Osteocyte (in vitro differentiated cells): ENCODE measurements around the gene SCGB1C2. TPM values are rescaled to one million over a fixed set of nuclear protein-coding genes. Genes with fewer than 3 reads are reported as not detected.

Source experiments
- DNase-seq: peaks from one replicate; pipeline ENCODE4 v3.0.0; 2021; ENCODE audit warnings: mixed read lengths; ENCODE audit not compliant: unreplicated experiment; ENCODE audit errors: extremely low spot score
- H3K27ac Mint-ChIP-seq: one replicate; pipeline ENCODE4 v1.8.0; 2021; ENCODE audit warnings: mild to moderate bottlenecking, mixed read lengths; ENCODE audit not compliant: unreplicated experiment
- H3K27me3 Mint-ChIP-seq: one replicate; pipeline ENCODE4 v1.8.0; 2021; ENCODE audit warnings: mixed read lengths; ENCODE audit not compliant: unreplicated experiment
- H3K36me3 Mint-ChIP-seq: one replicate; pipeline ENCODE4 v1.8.0; 2021; ENCODE audit warnings: mixed read lengths; ENCODE audit not compliant: unreplicated experiment
- H3K4me1 Mint-ChIP-seq: one replicate; pipeline ENCODE4 v1.8.0; 2021; ENCODE audit warnings: mixed read lengths; ENCODE audit not compliant: unreplicated experiment
- H3K4me3 Mint-ChIP-seq: one replicate; pipeline ENCODE4 v1.8.0; 2021; ENCODE audit warnings: mild to moderate bottlenecking, moderate library complexity, mixed read lengths; ENCODE audit not compliant: unreplicated experiment
- H3K9me3 Mint-ChIP-seq: one replicate; pipeline ENCODE4 v1.8.0; 2021; ENCODE audit warnings: mixed read lengths; ENCODE audit not compliant: unreplicated experiment
- CTCF ChIP-seq: fragments of 200-600 bp; sonication (generic); IDR thresholded peaks from 2 replicates; pipeline ENCODE4 v1.5.0; 2021; ENCODE audit warnings: antibody characterized with exemption, mild to moderate bottlenecking, moderate library complexity
- total RNA-seq: library from RNA; stranded (reverse); gene quantifications from 2 replicates; pipeline ENCODE4 v1.2.1, GENCODE V29; 2021

Gene SCGB1C2
- total RNA-seq, 1 donor from 2014 or later = not detected

GRCh38 chr17:170130-170670 is 32.8 kb downstream of the SCGB1C2 start:
- Mint-ChIP-seq H3K4me3 (no peak overlapping the region), H3K4me1 (no peaks in the 10 kb centered on the region), H3K27me3 (peaks cover 11% of the 10 kb centered on the region), H3K36me3 (no peaks in the 10 kb centered on the region), H3K27ac (no peak overlapping the region), H3K9me3 (no peaks in the 10 kb centered on the region)
- DNase-seq = no peak
- TF ChIP-seq CTCF = no peak

DNA sequence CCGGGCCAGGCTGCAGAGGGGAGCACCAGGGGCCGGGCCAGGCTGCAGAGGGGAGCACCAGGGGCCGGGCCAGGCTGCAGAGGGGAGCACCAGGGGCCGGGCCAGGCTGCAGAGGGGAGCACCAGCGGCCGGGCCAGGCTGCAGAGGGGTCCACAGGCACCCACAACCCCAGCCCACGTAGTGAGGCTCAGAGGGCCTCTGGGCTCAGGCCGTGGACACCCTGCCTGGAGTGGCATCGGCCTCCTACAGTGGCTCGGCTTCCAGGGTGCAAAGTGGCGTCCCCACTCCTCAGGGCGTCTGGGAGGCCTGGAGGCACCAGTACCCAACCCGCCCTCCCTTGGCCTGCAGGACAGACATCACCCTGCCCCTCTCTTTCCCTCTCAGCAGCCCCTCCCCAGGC is 34.5 kb downstream of the SCGB1C2 start:
- Mint-ChIP-seq H3K36me3 (no peaks in the 10 kb centered on the region), H3K9me3 (no peaks in the 10 kb centered on the region), H3K4me1 (no peaks in the 10 kb centered on the region), H3K4me3 (no peak overlapping the region), H3K27me3 (peaks cover 11% of the 10 kb centered on the region), H3K27ac (no peak overlapping the region)
- DNase-seq = no peak
- no peak for TF ChIP-seq CTCF

- no peaks in the 10 kb centered on the region for H3K36me3 Mint-ChIP-seq
- no peaks in the 10 kb centered on the region for H3K9me3 Mint-ChIP-seq
- DNase-seq = no peak
- no peak overlapping the region for H3K27ac Mint-ChIP-seq
- H3K4me3 Mint-ChIP-seq = no peak overlapping the region
- H3K27me3 Mint-ChIP-seq = peaks cover 14% of the 10 kb centered on the region
- TF ChIP-seq CTCF = no peak
- H3K4me1 Mint-ChIP-seq = no peaks in the 10 kb centered on the region
Observed at GRCh38 chr17:172401-172800, 35.0 kb downstream of the SCGB1C2 start.

- H3K27me3 Mint-ChIP-seq = peaks cover 23% of the 10 kb centered on the region
- no peaks in the 10 kb centered on the region for H3K9me3 Mint-ChIP-seq
- no peaks in the 10 kb centered on the region for H3K4me1 Mint-ChIP-seq
- no peak overlapping the region for H3K4me3 Mint-ChIP-seq
- no peak overlapping the region for H3K27ac Mint-ChIP-seq
- DNase-seq = no peak
- no peak for TF ChIP-seq CTCF
- no peaks in the 10 kb centered on the region for H3K36me3 Mint-ChIP-seq
Observed at GRCh38 chr17:173166-173911, 36.0 kb downstream of the SCGB1C2 start.

DNA sequence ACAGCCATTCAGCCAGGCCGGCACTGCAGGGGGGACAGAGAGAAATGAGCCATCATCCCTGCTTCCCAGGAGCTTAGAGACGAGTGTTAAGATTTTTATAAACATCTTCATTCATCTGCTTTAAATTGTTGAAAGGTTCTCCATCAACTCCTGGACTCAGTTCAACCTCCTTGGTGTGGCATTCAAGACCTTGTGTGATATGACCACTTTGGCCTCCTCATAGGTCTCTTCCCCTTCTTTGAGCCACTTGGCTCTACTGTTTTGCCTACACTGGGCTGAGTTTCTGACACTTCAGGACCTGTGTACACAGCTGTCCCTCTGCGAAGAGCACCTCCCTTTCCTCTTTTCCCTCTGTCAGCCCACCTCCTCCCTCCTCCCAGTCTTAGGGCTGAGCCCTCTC is 39.8 kb downstream of the SCGB1C2 start:
- H3K9me3 Mint-ChIP-seq = no peaks in the 10 kb centered on the region
- TF ChIP-seq CTCF = no peak
- H3K36me3 Mint-ChIP-seq = no peaks in the 10 kb centered on the region
- H3K4me3 Mint-ChIP-seq = no peak overlapping the region
- peaks cover 20% of the 10 kb centered on the region for H3K27me3 Mint-ChIP-seq
- H3K4me1 Mint-ChIP-seq = peaks cover under 1% of the 10 kb centered on the region
- no peak for DNase-seq
- H3K27ac Mint-ChIP-seq = no peak overlapping the region
